ENCODE results near the gene SCOC.

The SCOC gene

GRCh38 chr4:140343303-140343702 is 30.1 kb upstream of the SCOC start:
- CTCF ChIA-PET, result interaction anchor here (0.6 to 2.8 kb wide), 2 partner anchors 16 to 674 kb away, joined by 5 to 10 read pairs; no protein-coding TSS in a partner anchor
- no peak for DNase-seq (ENCODE audit: extremely low spot score)
- TF ChIP-seq SUZ12 (IDR thresholded peaks at IDR 0.05), result no peak
- POLR2A ChIA-PET, result no interaction called here

GRCh38 chr4:140344101-140344500 is 29.3 kb upstream of the SCOC start:
- POLR2A ChIA-PET, result interaction anchor here (1.1 kb wide), 1 partner anchor 192 kb away, joined by 3 read pairs; no protein-coding TSS in a partner anchor
- TF ChIP-seq PKNOX1 (IDR thresholded peaks at IDR 0.05), result no peak
- no peak for TF ChIP-seq TARDBP (IDR thresholded peaks at IDR 0.05)
- TF ChIP-seq CTBP1 (IDR thresholded peaks at IDR 0.05; ENCODE audit: borderline replicate concordance), result no peak
- TF ChIP-seq ZNF384 (IDR thresholded peaks at IDR 0.05), result no peak
- TF ChIP-seq ELF4 (IDR thresholded peaks at IDR 0.05), result no peak
- TF ChIP-seq L3MBTL2 (conservative IDR thresholded peaks at IDR 0.05), result no peak
- TF ChIP-seq ARNT (IDR thresholded peaks at IDR 0.05), result no peak
- TF ChIP-seq NFRKB (IDR thresholded peaks at IDR 0.05), result no peak
- TF ChIP-seq LEF1 (IDR thresholded peaks at IDR 0.05; ENCODE audit: borderline replicate concordance), result no peak
- TF ChIP-seq SP1 (IDR thresholded peaks at IDR 0.05), result no peak
- TF ChIP-seq SUZ12 (IDR thresholded peaks at IDR 0.05), result no peak
- TF ChIP-seq FOXK2 (IDR thresholded peaks at IDR 0.05), result no peak
- no peak for TF ChIP-seq BHLHE40 (IDR thresholded peaks at IDR 0.05; ENCODE audit: borderline replicate concordance)
- TF ChIP-seq HDGF (IDR thresholded peaks at IDR 0.05; ENCODE audit: borderline replicate concordance), result no peak
- TF ChIP-seq FOXA1 (IDR thresholded peaks at IDR 0.05), result no peak
- DNase-seq (ENCODE audit: extremely low spot score), result no peak
- CTCF ChIA-PET, result interaction anchor here (1.3 to 2.8 kb wide), 2 partner anchors 15 to 265 kb away, joined by 4 to 10 read pairs; no protein-coding TSS in a partner anchor

GRCh38 chr4:140344621-140345020 is 28.8 kb upstream of the SCOC start:
- POLR2A ChIA-PET, result interaction anchor here (1.1 to 1.3 kb wide), 2 partner anchors 9 to 193 kb away, joined by 3 read pairs; no protein-coding TSS in a partner anchor
- DNase-seq (ENCODE audit: extremely low spot score), result no peak
- CTCF ChIA-PET, result interaction anchor here (1.3 to 2.8 kb wide), 3 partner anchors 14 to 265 kb away, joined by 4 to 10 read pairs (median 5); no protein-coding TSS in a partner anchor
- TF ChIP-seq HDGF (IDR thresholded peaks at IDR 0.05; ENCODE audit: borderline replicate concordance), result no peak
- no peak for TF ChIP-seq NFRKB (IDR thresholded peaks at IDR 0.05)
- no peak for TF ChIP-seq BHLHE40 (IDR thresholded peaks at IDR 0.05; ENCODE audit: borderline replicate concordance)
- TF ChIP-seq FOXA1 (IDR thresholded peaks at IDR 0.05), result no peak
- TF ChIP-seq PKNOX1 (IDR thresholded peaks at IDR 0.05), result no peak
- TF ChIP-seq LEF1 (IDR thresholded peaks at IDR 0.05; ENCODE audit: borderline replicate concordance), result no peak

GRCh38 chr4:140346136-140346535 is 27.3 kb upstream of the SCOC start:
- TF ChIP-seq CTBP1 (IDR thresholded peaks at IDR 0.05; ENCODE audit: borderline replicate concordance) (no peak), TARDBP (IDR thresholded peaks at IDR 0.05) (no peak), FOXK2 (IDR thresholded peaks at IDR 0.05) (no peak), SUZ12 (IDR thresholded peaks at IDR 0.05) (no peak), L3MBTL2 (conservative IDR thresholded peaks at IDR 0.05) (no peak), PKNOX1 (IDR thresholded peaks at IDR 0.05) (no peak), ELF4 (IDR thresholded peaks at IDR 0.05) (no peak), ARNT (IDR thresholded peaks at IDR 0.05) (no peak), ZNF384 (IDR thresholded peaks at IDR 0.05) (no peak), BHLHE40 (IDR thresholded peaks at IDR 0.05; ENCODE audit: borderline replicate concordance) (no peak), NFRKB (IDR thresholded peaks at IDR 0.05) (no peak), LEF1 (IDR thresholded peaks at IDR 0.05; ENCODE audit: borderline replicate concordance) (no peak), SP1 (IDR thresholded peaks at IDR 0.05) (no peak), FOXM1 (IDR thresholded peaks at IDR 0.05; ENCODE audit: borderline replicate concordance) (no peak), FOXA1 (IDR thresholded peaks at IDR 0.05) (no peak)
- DNase-seq (ENCODE audit: extremely low spot score), result no peak
- POLR2A ChIA-PET, result no interaction called here
- CTCF ChIA-PET, result no interaction called here

- POLR2A ChIA-PET, result no interaction called here
- DNase-seq (ENCODE audit: extremely low spot score), result no peak
- no peak for TF ChIP-seq TARDBP (IDR thresholded peaks at IDR 0.05)
- TF ChIP-seq SUZ12 (IDR thresholded peaks at IDR 0.05), result no peak
- no peak for TF ChIP-seq FOXM1 (IDR thresholded peaks at IDR 0.05; ENCODE audit: borderline replicate concordance)
- TF ChIP-seq FOXK2 (IDR thresholded peaks at IDR 0.05), result no peak
- TF ChIP-seq CTBP1 (IDR thresholded peaks at IDR 0.05; ENCODE audit: borderline replicate concordance), result no peak
- TF ChIP-seq LEF1 (IDR thresholded peaks at IDR 0.05; ENCODE audit: borderline replicate concordance), result no peak
- CTCF ChIA-PET, result interaction anchor here (1.9 to 2.2 kb wide), 2 partner anchors 11 to 19 kb away, joined by 9 to 12 read pairs; no protein-coding TSS in a partner anchor
Measured at GRCh38 chr4:140349816-140350215, 23.6 kb upstream of the SCOC start.

- POLR2A ChIA-PET, result interaction anchor here (1.5 kb wide), 1 partner anchor 22 kb away, joined by 5 read pairs; the partner anchor contains the start of gene SCOC
- DNase-seq (ENCODE audit: extremely low spot score), result no peak
- no peak for TF ChIP-seq LEF1 (IDR thresholded peaks at IDR 0.05; ENCODE audit: borderline replicate concordance)
- CTCF ChIA-PET, result interaction anchor here (0.7 to 1.9 kb wide), 4 partner anchors 9 to 271 kb away, joined by 3 to 9 read pairs (median 8); no protein-coding TSS in a partner anchor
Measured at GRCh38 chr4:140351093-140352075, 22.1 kb upstream of the SCOC start.
